Cardiac muscle cell (in vitro differentiated cells and primary cell): Measurements from ENCODE around the gene MTMR12. TPM values are rescaled to one million over a fixed set of nuclear protein-coding genes. Genes with fewer than 3 reads are reported as not detected.
"Not testable (repeated sequence)": the region's sequence is repeated elsewhere in the genome, so short reads cannot be mapped to it uniquely, and the experiment has no call there.

Source experiments
- DNase-seq, 2 donors: peaks; one replicate each; pipeline versions ENCODE4 v3.0.0 to v3.0.0-alpha.2; 2010 to 2017; ENCODE audit warnings: low read depth in 1 of 2, low spot score in 1 of 2
- H3K27ac ChIP-seq: fragments of 200-600 bp; sonication (generic); 2 replicates; pipeline ENCODE4 v1.5.1; 2016
- H3K27me3 ChIP-seq: fragments of 200-600 bp; sonication (generic); 2 replicates; pipeline ENCODE4 v1.6.0; 2016; ENCODE audit warnings: control low read depth
- H3K36me3 ChIP-seq: fragments of 200-600 bp; sonication (generic); 2 replicates; pipeline ENCODE4 v1.5.1; 2016; ENCODE audit warnings: control low read depth
- H3K4me1 ChIP-seq: fragments of 200-600 bp; sonication (generic); 2 replicates; pipeline ENCODE4 v1.8.1; 2017; ENCODE audit warnings: low read depth, mild to moderate bottlenecking, mixed run types
- H3K4me3 ChIP-seq: fragments of 200-600 bp; sonication (generic); 2 replicates; pipeline ENCODE4 v1.5.1; 2016; ENCODE audit warnings: mild to moderate bottlenecking
- H3K9me3 ChIP-seq: fragments of 200-600 bp; sonication (generic); 2 replicates; pipeline ENCODE4 v1.5.1; 2017; ENCODE audit warnings: low read depth, mild to moderate bottlenecking, control low read depth
- polyA plus RNA-seq: library from polyadenylated mRNA; unstranded; fragments of >200 nt; fragmentation: Nextera tagmentation; extraction: Ambion mirVana; gene quantifications from 2 replicates; pipeline ENCODE4 v1.2.1, GENCODE V29; 2016
- total RNA-seq: library from RNA; depleted of rRNA; stranded (reverse); fragments of >200 nt; gene quantifications from 2 replicates; pipeline ENCODE4 v1.2.3, GENCODE V29; 2016
- TF ChIP-seq, protein P1 (sequence below): IDR thresholded peaks from 2 replicates; pipeline ENCODE4 v1.5.1; 2012; ENCODE audit warnings: low read depth, mild to moderate bottlenecking, low read length

The MTMR12 gene
- total and polyA plus RNA-seq, 2 experiments from 2014 or later: 11.3 to 11.6 TPM

DNA sequence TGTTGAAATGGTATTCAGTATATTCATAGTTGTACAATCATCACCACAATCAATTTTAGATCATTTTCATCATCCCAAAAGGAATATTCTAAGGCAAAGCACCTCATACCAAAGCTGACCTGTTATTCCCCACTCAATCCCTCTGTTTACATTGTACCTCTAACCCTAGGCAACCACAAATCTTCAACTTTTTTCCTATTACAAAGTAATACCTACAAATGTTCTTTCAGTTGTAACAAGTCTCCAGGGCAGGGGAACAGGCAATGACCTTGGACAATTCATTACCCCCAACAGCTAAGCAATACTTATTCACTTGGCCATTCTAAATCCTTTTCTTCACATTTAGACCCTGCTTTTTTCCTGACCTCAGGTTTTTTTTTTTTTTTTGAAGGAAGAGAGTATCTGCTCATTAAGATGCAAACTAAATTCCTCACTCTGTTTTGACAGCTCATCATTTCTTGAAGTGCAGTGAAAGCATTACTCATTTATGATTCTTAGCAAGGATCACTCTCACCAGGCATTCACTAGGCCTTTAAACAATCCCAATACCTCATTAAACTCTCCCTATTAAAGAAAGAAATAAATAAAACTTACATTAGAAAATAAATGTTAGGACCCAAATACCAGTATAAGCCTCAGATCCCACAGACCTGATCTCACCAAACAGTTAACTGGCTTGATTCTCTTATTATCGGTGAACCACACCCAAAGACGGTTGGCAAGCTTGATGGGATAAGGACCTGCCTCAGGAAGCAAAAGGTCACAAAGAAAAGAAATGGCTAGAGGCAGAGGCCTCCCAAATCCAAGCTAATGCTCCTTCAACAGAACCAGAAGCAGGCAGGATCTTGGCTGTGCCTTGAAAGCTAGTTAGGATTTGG lies 15.3 kb downstream of the MTMR12 start:
- H3K9me3 ChIP-seq: no peaks in the 10 kb centered on the region
- H3K4me3 ChIP-seq: no peak overlapping the region
- H3K36me3 ChIP-seq: no peaks in the 10 kb centered on the region
- H3K27ac ChIP-seq: no peak overlapping the region
- H3K4me1 ChIP-seq: no peaks in the 10 kb centered on the region
- no peaks in the 10 kb centered on the region for H3K27me3 ChIP-seq
- DNase-seq: no peak
- TF ChIP-seq, protein P1, sequence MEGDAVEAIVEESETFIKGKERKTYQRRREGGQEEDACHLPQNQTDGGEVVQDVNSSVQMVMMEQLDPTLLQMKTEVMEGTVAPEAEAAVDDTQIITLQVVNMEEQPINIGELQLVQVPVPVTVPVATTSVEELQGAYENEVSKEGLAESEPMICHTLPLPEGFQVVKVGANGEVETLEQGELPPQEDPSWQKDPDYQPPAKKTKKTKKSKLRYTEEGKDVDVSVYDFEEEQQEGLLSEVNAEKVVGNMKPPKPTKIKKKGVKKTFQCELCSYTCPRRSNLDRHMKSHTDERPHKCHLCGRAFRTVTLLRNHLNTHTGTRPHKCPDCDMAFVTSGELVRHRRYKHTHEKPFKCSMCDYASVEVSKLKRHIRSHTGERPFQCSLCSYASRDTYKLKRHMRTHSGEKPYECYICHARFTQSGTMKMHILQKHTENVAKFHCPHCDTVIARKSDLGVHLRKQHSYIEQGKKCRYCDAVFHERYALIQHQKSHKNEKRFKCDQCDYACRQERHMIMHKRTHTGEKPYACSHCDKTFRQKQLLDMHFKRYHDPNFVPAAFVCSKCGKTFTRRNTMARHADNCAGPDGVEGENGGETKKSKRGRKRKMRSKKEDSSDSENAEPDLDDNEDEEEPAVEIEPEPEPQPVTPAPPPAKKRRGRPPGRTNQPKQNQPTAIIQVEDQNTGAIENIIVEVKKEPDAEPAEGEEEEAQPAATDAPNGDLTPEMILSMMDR: no peak

DNA sequence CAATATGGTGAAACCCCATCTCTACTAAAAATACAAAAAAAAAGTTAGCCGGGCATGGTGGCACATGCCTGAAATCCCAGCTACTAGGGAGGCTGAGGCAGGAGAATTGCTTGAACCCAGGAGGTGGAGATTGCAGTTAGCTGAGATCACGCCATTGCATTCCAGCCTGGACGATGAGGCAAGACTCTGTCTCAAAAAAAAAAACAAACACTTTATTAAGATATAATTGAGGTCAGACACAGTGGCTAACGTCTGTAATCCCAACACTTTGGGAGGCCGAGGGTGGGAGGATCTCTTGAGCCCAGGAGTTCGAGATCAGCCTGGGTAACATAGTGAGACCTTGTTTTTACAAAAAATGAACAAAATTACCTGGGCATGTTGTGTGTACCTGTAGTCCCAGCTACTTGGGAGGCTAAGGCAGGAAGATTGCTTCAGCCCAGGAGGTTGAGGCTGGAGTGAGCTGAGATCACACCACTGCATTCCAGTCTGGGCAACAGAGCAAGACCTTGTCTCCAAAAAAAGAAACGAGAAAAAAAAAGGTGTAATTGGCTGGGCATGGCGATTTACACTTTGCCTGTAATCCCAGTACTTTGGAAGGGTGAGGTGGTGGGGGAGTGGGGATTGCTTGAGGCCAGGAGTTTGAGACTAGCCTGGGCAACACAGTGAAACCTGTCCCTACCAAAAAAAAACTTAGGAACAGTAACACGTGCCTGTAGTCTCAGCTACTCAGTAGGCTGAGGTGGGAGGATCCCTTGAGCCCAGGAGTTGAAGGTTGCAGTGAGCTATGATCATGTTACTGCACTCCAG lies 16.6 kb downstream of the MTMR12 start:
- H3K4me3 ChIP-seq, H3K36me3 ChIP-seq, H3K9me3 ChIP-seq, H3K4me1 ChIP-seq, DNase-seq, H3K27me3 ChIP-seq, H3K27ac ChIP-seq: not testable (repeated sequence)

DNA sequence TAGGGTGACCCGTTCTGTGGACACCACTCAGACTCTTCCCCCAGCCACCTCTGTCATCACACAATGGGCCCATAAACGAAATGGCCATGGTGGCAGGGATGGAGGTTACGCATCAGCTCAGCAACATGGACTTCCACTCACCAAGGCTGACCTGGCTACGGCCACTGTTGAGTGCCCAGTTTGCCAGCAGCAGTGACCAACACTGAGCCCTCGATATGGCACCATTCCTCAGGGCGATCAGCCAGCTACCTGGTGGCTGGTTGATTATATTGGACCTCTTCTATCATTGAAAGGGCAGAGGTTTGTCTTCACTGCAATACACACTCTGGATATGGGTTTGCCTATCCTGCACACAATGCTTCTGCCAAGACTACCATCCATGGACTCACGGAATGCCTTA lies 21.1 kb downstream of the MTMR12 start:
- no peaks in the 10 kb centered on the region for H3K9me3 ChIP-seq
- TF ChIP-seq, protein P1: no peak
- no peaks in the 10 kb centered on the region for H3K4me1 ChIP-seq
- no peak overlapping the region for H3K4me3 ChIP-seq
- H3K27me3 ChIP-seq: no peaks in the 10 kb centered on the region
- no peaks in the 10 kb centered on the region for H3K36me3 ChIP-seq
- DNase-seq: no peak
- no peak overlapping the region for H3K27ac ChIP-seq

DNA sequence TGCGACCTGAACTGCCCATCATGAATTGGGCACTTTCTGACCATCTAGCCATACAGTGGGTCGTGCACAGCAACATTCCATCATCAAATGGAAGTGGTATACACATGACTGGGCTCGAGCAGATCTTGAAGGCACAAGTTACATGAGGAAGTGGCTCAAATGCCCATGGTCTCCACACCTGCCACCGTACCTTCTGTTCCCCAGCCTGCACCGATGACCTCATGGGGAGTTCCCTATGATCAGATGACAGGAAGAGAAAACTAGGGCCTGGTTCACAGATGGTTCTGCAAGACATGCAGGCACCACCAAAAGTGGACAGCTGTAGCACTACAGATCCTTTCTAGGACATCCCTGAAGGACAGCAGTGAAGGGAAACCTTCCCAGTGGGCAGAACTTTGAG lies 21.8 kb downstream of the MTMR12 start:
- no peak overlapping the region for H3K27ac ChIP-seq
- H3K4me3 ChIP-seq: no peak overlapping the region
- TF ChIP-seq, protein P1: no peak
- no peaks in the 10 kb centered on the region for H3K4me1 ChIP-seq
- H3K9me3 ChIP-seq: no peaks in the 10 kb centered on the region
- no peaks in the 10 kb centered on the region for H3K27me3 ChIP-seq
- DNase-seq: no peak
- no peaks in the 10 kb centered on the region for H3K36me3 ChIP-seq

DNA sequence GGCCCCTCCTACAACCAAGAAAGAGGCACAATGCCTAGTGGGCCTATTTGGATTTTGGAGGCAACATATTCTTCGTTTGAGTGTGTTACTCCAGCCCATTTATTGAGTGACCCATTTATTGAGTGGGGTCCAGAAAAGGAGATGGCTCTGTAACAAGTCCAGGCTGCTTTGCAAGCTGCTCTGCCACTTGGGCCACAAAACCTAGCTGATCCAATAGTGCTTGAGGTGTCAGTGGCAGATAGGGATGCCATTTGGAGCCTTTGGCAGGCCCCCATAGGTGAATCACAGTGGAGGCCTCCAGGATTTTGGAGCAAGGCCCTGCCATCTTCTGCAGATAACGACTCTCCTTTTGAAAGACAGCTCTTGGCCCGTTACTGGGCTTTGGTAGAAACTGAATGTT lies 22.2 kb downstream of the MTMR12 start:
- H3K27ac ChIP-seq, H3K4me3 ChIP-seq, H3K36me3 ChIP-seq, H3K4me1 ChIP-seq, DNase-seq, H3K9me3 ChIP-seq, H3K27me3 ChIP-seq: not testable (repeated sequence)

DNA sequence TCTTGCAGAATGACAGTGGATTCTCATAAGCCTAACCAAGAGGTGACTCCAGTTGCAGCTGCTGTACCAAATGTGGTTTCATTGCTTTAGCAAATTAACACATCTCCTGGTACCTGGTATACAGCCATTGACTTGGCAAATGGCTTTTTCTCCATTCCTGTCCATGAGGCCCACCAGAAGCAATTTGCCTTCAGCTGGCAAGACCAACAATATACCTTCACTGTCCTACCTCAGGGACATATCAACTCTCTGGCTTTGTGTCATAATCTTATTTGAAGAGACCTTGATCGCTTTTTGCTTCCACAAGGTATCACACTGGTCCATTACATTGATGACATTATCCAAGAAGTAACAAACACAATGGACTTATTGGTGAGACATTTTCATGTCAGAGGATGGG lies 22.8 kb downstream of the MTMR12 start:
- not testable (repeated sequence) for H3K36me3 ChIP-seq, H3K9me3 ChIP-seq, H3K27me3 ChIP-seq, H3K27ac ChIP-seq, DNase-seq, H3K4me1 ChIP-seq, H3K4me3 ChIP-seq

DNA sequence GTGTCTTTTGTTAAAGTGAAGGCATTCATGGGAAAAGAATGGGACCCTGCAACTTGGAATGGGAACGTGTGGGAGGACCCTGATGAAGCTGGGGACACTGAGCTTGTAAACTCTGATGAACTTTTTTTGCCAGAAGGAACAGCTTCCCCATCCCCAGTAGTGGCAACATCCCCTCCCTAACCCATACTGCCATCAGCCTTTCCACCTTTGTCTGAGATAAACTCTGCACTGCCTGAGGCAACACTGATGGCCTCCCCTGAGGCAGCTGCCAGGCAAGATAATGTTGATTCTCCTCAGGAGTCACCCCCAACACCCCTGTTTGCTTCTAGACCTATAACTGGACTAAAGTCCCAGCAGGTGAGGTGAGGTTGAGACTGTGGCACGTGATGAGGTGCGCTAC lies 24.6 kb downstream of the MTMR12 start:
- H3K4me3 ChIP-seq, H3K36me3 ChIP-seq, DNase-seq, H3K27ac ChIP-seq, H3K9me3 ChIP-seq, H3K4me1 ChIP-seq, H3K27me3 ChIP-seq: not testable (repeated sequence)

DNA sequence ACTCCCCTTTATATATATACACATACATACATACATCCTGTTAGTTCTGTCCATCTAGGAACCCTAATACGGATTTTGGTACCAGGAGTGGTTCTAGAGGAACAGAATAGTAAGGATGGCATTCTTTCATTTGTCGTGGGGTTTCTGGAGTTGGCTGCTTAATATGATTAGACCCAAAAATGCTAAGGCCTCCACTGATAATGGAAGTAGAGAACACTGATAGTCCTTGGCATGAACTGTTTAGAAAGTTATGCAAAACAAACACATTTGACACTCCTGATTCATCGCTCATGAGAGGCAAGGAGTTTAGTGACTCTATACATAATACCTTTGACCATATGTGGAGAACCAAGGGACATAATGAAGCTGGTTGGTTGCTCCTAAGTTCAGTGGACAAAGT lies 25.2 kb downstream of the MTMR12 start:
- not testable (repeated sequence) for DNase-seq, H3K4me3 ChIP-seq, H3K27me3 ChIP-seq, H3K36me3 ChIP-seq, H3K27ac ChIP-seq, H3K4me1 ChIP-seq, H3K9me3 ChIP-seq
